GM18511 (cell line): ENCODE results near the gene C4BPB.
"Not testable (repeated sequence)": the region's sequence is repeated elsewhere in the genome, so short reads cannot be mapped to it uniquely, and the experiment has no call there.

Experiments used
- ATAC-seq: cut with Tn5 transposase; IDR thresholded peaks from one replicate; pipeline ENCODE4 v1.9.1; 2021; ENCODE audit warnings: mild to moderate bottlenecking, moderate library complexity; ENCODE audit not compliant: unreplicated experiment

C4BPB gene

GRCh38 chr1:207088701-207089626, at the start of gene C4BPB:
Gene C4BPB (plus strand): TSS chr1:207088860. CDS start chr1:207089532, 672 bp downstream.
- no peak for ATAC-seq

GRCh38 chr1:207039380-207040180, 49.1 kb upstream of the C4BPB start:
- no peak for ATAC-seq

- no peak for ATAC-seq
Observed at GRCh38 chr1:207040181-207040533, 48.5 kb upstream of the C4BPB start.

- not testable (repeated sequence) for ATAC-seq
Observed at GRCh38 chr1:207041397-207041796, 47.3 kb upstream of the C4BPB start.

GRCh38 chr1:207045453-207045852, 43.2 kb upstream of the C4BPB start:
- ATAC-seq: no peak

GRCh38 chr1:207047505-207047904, 41.2 kb upstream of the C4BPB start:
- no peak for ATAC-seq

- ATAC-seq: no peak
Observed at GRCh38 chr1:207048041-207048440, 40.6 kb upstream of the C4BPB start.

- ATAC-seq: no peak
Observed at GRCh38 chr1:207049054-207049453, 39.6 kb upstream of the C4BPB start.

GRCh38 chr1:207049514-207049913, 39.1 kb upstream of the C4BPB start:
- no peak for ATAC-seq

GRCh38 chr1:207049974-207050391, 38.7 kb upstream of the C4BPB start:
- no peak for ATAC-seq

GRCh38 chr1:207050480-207051190, 38.0 kb upstream of the C4BPB start:
- ATAC-seq: peak; percentile 57

GRCh38 chr1:207051191-207051943, 37.3 kb upstream of the C4BPB start, which contains the start of gene YOD1:
Gene YOD1 (minus strand): TSS chr1:207051208. CDS start chr1:207051030, 178 bp downstream.
- ATAC-seq: no peak

- peak; percentile 83 for ATAC-seq
Observed at GRCh38 chr1:207052911-207053769, 35.5 kb upstream of the C4BPB start, which contains the start of gene PFKFB2. Gene PFKFB2 (plus strand): TSS chr1:207053275. CDS start chr1:207054718, 1,443 bp downstream.

- ATAC-seq: no peak
Observed at GRCh38 chr1:207054491-207054890, 34.2 kb upstream of the C4BPB start.

GRCh38 chr1:207055386-207056001, 33.2 kb upstream of the C4BPB start:
- no peak for ATAC-seq

- ATAC-seq: no peak
Observed at GRCh38 chr1:207056673-207057072, 32.0 kb upstream of the C4BPB start.

GRCh38 chr1:207058252-207058651, 30.4 kb upstream of the C4BPB start:
- no peak for ATAC-seq

- no peak for ATAC-seq
Observed at GRCh38 chr1:207058878-207059867, 29.5 kb upstream of the C4BPB start.
